Measurements from ENCODE around the gene TPM2.

DNA sequence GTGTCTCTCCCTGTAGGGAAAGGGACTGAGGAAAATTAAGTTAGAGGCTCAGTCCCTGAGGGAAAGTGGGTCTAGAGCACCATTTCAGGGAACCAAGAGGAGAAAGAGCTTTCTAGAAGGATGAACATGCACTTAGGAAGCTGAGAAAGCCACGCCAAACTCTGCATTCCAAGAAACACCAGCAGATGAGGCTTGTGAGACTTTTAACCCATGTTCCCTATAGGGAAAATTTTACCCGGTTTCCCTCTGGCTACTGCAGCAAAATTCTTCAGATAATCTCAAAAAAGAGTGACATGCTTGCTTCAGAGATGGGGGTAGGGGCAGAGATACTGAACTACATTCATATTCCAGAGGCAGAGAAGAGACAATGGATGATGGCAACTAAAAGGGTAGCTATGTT, 33.7 kb upstream of the TPM2 start:
- TF ChIP-seq, protein P1, sequence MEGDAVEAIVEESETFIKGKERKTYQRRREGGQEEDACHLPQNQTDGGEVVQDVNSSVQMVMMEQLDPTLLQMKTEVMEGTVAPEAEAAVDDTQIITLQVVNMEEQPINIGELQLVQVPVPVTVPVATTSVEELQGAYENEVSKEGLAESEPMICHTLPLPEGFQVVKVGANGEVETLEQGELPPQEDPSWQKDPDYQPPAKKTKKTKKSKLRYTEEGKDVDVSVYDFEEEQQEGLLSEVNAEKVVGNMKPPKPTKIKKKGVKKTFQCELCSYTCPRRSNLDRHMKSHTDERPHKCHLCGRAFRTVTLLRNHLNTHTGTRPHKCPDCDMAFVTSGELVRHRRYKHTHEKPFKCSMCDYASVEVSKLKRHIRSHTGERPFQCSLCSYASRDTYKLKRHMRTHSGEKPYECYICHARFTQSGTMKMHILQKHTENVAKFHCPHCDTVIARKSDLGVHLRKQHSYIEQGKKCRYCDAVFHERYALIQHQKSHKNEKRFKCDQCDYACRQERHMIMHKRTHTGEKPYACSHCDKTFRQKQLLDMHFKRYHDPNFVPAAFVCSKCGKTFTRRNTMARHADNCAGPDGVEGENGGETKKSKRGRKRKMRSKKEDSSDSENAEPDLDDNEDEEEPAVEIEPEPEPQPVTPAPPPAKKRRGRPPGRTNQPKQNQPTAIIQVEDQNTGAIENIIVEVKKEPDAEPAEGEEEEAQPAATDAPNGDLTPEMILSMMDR (IDR thresholded peaks at IDR 0.05): no peak
- no peak for TF ChIP-seq POLR2AphosphoS5 (IDR thresholded peaks at IDR 0.05)
- no peak for TF ChIP-seq POLR2A (IDR thresholded peaks at IDR 0.05)

Measured in stomach (tissue), 4 donors.